Measurements from ENCODE around the gene DNAJA1.
"Not testable (repeated sequence)": the region's sequence is repeated elsewhere in the genome, so short reads cannot be mapped to it uniquely, and the experiment has no call there.

Gene DNAJA1

GRCh38 chr9:33082538-33083326 is 57.7 kb downstream of the DNAJA1 start:
- no peak for DNase-seq

- not testable (repeated sequence) for DNase-seq
Observed at GRCh38 chr9:33085672-33086071, 60.6 kb downstream of the DNAJA1 start.
